Measurements from ENCODE around the gene WDR81. TPM values are rescaled to one million over a fixed set of nuclear protein-coding genes. Genes with fewer than 3 reads are reported as not detected.

Gene WDR81
- total RNA-seq, 4 donors from 2014 or later, result 25.7 to 40.8 (median 32.1) TPM

DNA sequence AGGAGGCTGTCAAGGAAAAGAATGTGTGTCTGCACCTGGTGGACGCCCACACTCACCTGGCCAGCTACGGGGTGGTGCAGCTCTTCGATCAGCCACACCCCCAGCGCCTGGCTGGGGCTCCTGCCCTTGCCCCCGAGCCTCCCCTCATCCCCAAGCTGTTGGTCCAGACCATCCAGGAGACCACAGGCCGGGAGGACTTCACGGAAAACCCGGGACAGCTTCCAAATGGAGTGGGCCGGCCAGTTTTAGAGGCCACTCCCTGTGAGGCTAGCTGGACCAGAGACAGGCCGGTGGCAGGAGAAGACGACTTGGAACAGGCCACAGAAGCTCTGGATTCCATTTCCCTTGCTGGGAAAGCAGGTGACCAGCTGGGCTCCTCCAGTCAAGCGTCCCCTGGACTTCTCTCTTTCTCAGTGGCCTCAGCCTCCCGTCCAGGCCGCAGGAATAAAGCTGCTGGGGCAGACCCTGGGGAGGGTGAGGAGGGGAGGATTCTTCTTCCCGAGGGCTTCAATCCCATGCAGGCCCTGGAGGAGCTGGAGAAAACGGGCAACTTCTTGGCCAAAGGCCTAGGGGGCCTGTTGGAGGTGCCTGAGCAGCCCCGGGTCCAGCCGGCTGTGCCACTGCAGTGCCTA, 2.2 kb downstream of the WDR81 start:
- intact Hi-C loops (cut with DNase I), result no loop called here
- H3K27ac ChIP-seq (replicated peaks in 1 of 4), result no peak overlapping the region

GRCh38 chr17:1727258-1727789, 2.8 kb downstream of the WDR81 start:
- WGBS, result 94% methylated on average over 14 of the region's 21 CpGs
- TF ChIP-seq, protein P1, sequence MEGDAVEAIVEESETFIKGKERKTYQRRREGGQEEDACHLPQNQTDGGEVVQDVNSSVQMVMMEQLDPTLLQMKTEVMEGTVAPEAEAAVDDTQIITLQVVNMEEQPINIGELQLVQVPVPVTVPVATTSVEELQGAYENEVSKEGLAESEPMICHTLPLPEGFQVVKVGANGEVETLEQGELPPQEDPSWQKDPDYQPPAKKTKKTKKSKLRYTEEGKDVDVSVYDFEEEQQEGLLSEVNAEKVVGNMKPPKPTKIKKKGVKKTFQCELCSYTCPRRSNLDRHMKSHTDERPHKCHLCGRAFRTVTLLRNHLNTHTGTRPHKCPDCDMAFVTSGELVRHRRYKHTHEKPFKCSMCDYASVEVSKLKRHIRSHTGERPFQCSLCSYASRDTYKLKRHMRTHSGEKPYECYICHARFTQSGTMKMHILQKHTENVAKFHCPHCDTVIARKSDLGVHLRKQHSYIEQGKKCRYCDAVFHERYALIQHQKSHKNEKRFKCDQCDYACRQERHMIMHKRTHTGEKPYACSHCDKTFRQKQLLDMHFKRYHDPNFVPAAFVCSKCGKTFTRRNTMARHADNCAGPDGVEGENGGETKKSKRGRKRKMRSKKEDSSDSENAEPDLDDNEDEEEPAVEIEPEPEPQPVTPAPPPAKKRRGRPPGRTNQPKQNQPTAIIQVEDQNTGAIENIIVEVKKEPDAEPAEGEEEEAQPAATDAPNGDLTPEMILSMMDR (IDR thresholded peaks at IDR 0.05), result no peak
- TF ChIP-seq POLR2AphosphoS5 (IDR thresholded peaks at IDR 0.05) (no peak), POLR2A (IDR thresholded peaks at IDR 0.05; ENCODE audit: low read depth) (no peak), EP300 (IDR thresholded peaks at IDR 0.05) (no peak)
- H3K36me3 ChIP-seq, result peaks cover 9 to 55% (median 49%) of the 10 kb centered on the region in 4 donors
- no peaks in the 10 kb centered on the region for H3K9me3 ChIP-seq
- H3K27me3 ChIP-seq, result no peaks in the 10 kb centered on the region
- H3K4me3 ChIP-seq, result no peak overlapping the region
- intact Hi-C loops (cut with DNase I), result no loop called here
- peaks cover 39 to 83% (median 77%) of the 10 kb centered on the region in 4 donors for H3K4me1 ChIP-seq
- no peak for DNase-seq (ENCODE audit: extremely low spot score)
- H3K27ac ChIP-seq (replicated peaks in 1 of 4), result no peak overlapping the region

More for the DNA sequence above, 2.2 kb downstream of the WDR81 start:
- H3K4me1 ChIP-seq, result peaks cover 39 to 83% (median 77%) of the 10 kb centered on the region in 4 donors
- H3K27me3 ChIP-seq, result no peaks in the 10 kb centered on the region
- no peaks in the 10 kb centered on the region for H3K9me3 ChIP-seq
- H3K4me3 ChIP-seq, result no peak overlapping the region
- H3K36me3 ChIP-seq, result peaks cover 9 to 51% (median 45%) of the 10 kb centered on the region in 4 donors
- no peak for DNase-seq (ENCODE audit: extremely low spot score)
- WGBS, result 71% methylated on average over 12 of the region's 18 CpGs
- TF ChIP-seq POLR2AphosphoS5 (IDR thresholded peaks at IDR 0.05) (no peak), POLR2A (IDR thresholded peaks at IDR 0.05; ENCODE audit: low read depth) (no peak), EP300 (IDR thresholded peaks at IDR 0.05) (no peak)
- TF ChIP-seq, protein P1 (IDR thresholded peaks at IDR 0.05), result no peak

GRCh38 chr17:1727876-1728630, 3.5 kb downstream of the WDR81 start:
- H3K36me3 ChIP-seq, result peaks cover 9 to 60% (median 57%) of the 10 kb centered on the region in 4 donors
- peaks cover 35 to 79% (median 75%) of the 10 kb centered on the region in 4 donors for H3K4me1 ChIP-seq
- WGBS, result 88% methylated on average over 20 of the region's 28 CpGs
- no peak overlapping the region for H3K4me3 ChIP-seq
- intact Hi-C loops (cut with DNase I), result no loop called here
- TF ChIP-seq EP300 (IDR thresholded peaks at IDR 0.05), result no peak
- TF ChIP-seq POLR2AphosphoS5 (IDR thresholded peaks at IDR 0.05), result no peak
- TF ChIP-seq, protein P1 (IDR thresholded peaks at IDR 0.05), result no peak
- no peak for TF ChIP-seq POLR2A (IDR thresholded peaks at IDR 0.05; ENCODE audit: low read depth)
- H3K27me3 ChIP-seq, result no peaks in the 10 kb centered on the region
- DNase-seq (ENCODE audit: extremely low spot score), result no peak
- H3K27ac ChIP-seq (replicated peaks in 1 of 4), result peak overlapping the region in 1 of 4 donors; percentile 30
- H3K9me3 ChIP-seq, result no peaks in the 10 kb centered on the region

- H3K4me1 ChIP-seq, result peaks cover 23 to 63% (median 61%) of the 10 kb centered on the region in 4 donors
- H3K27me3 ChIP-seq, result no peaks in the 10 kb centered on the region
- peak overlapping the region; percentile 83 to 85 (median 84) for H3K27ac ChIP-seq (replicated peaks in 1 of 4)
- peaks cover 20 to 79% (median 74%) of the 10 kb centered on the region in 4 donors for H3K36me3 ChIP-seq
- 66% methylated on average over 15 of the region's 15 CpGs for WGBS
- TF ChIP-seq, protein P1 (IDR thresholded peaks at IDR 0.05), result no peak
- TF ChIP-seq EP300 (IDR thresholded peaks at IDR 0.05) (no peak), POLR2AphosphoS5 (IDR thresholded peaks at IDR 0.05) (no peak), POLR2A (IDR thresholded peaks at IDR 0.05; ENCODE audit: low read depth) (no peak)
- H3K9me3 ChIP-seq, result no peaks in the 10 kb centered on the region
- DNase-seq (ENCODE audit: extremely low spot score), result no peak
- H3K4me3 ChIP-seq, result peak overlapping the region; percentile 22 to 44 (median 26)
- intact Hi-C loops (cut with DNase I), result no loop called here
Observed at GRCh38 chr17:1729966-1730325, 5.4 kb downstream of the WDR81 start.
